GM19467 (cell line): Measurements from ENCODE around the gene KLHL36.
A peak's percentile ranks its signal among the peaks of the same experiment; 100 is the strongest.
"Not testable (repeated sequence)": the region's sequence is repeated elsewhere in the genome, so short reads cannot be mapped to it uniquely, and the experiment has no call there.

Experiments
- ATAC-seq: cut with Tn5 transposase; IDR thresholded peaks from one replicate; pipeline ENCODE4 v1.9.1; 2021; ENCODE audit warnings: mild to moderate bottlenecking, moderate library complexity; ENCODE audit not compliant: unreplicated experiment

KLHL36 gene

GRCh38 chr16:84690088-84690819 is 41.9 kb downstream of the KLHL36 start:
- no peak for ATAC-seq

- ATAC-seq, result no peak
Measured at GRCh38 chr16:84692451-84693214, 44.3 kb downstream of the KLHL36 start.

GRCh38 chr16:84693869-84694268 is 45.6 kb downstream of the KLHL36 start:
- not testable (repeated sequence) for ATAC-seq

GRCh38 chr16:84694980-84695379 is 46.7 kb downstream of the KLHL36 start:
- ATAC-seq, result no peak

GRCh38 chr16:84699147-84699711 is 50.9 kb downstream of the KLHL36 start:
- ATAC-seq, result no peak

- peak; percentile 77 for ATAC-seq
Measured at GRCh38 chr16:84699712-84700445, 51.6 kb downstream of the KLHL36 start, which contains the start of gene USP10. USP10 (plus strand) TSS chr16:84700000; CDS start chr16:84700091, 91 bp downstream.

GRCh38 chr16:84700446-84701300 is 52.4 kb downstream of the KLHL36 start:
- ATAC-seq, result peak; percentile 25

GRCh38 chr16:84703681-84704080 is 55.4 kb downstream of the KLHL36 start:
- ATAC-seq, result no peak

GRCh38 chr16:84704253-84704652 is 55.9 kb downstream of the KLHL36 start:
- ATAC-seq, result no peak

- ATAC-seq, result no peak
Measured at GRCh38 chr16:84706856-84707255, 58.5 kb downstream of the KLHL36 start.

GRCh38 chr16:84709609-84710008 is 61.3 kb downstream of the KLHL36 start:
- no peak for ATAC-seq

- ATAC-seq, result no peak
Measured at GRCh38 chr16:84710686-84711085, 62.4 kb downstream of the KLHL36 start.
